Measurements from ENCODE around the gene TBATA. TPM values are rescaled to one million over a fixed set of nuclear protein-coding genes. Genes with fewer than 3 reads are reported as not detected.

Gene TBATA
- total RNA-seq, 2 experiments from 2014 or later = not detected

DNA sequence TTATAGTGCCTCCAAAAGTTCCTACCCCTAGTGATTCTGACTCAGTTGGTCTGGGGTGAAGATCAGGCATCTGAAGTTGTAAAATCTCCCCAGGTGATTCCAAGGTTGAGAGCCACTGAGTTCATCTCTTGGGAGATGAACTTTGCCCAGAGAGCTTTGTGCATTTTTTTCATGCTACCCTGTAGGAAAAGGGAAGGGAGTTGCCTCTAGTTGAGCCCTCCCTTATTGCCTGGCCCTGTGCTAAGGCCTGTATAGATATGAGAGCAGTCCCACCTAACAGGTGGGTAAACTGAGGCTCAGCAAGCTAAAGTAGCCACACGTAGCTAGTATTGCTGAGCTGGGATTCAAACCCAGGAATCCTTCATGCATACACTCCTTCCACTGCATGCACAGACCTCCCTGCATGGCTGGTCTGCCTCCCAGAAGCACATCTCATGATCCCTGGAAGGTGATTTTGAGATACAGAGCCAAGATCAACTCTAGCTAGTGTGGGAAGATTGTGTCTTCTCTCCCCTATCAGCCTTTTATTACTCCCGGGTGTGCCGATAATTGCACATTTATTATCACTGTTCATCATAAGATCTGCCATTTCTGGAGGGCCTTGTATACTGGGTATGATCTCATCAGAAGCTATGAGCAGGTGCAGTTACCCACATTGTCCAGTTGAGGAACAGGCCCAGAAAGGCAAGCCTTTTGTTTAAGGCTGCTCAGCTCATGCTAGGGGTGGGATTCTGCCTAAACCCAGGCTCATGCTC, 47.0 kb downstream of the TBATA start:
- H3K27ac Mint-ChIP-seq = no peak overlapping the region
- H3K27me3 Mint-ChIP-seq = no peaks in the 10 kb centered on the region
- no peaks in the 10 kb centered on the region for H3K9me3 Mint-ChIP-seq
- H3K4me3 Mint-ChIP-seq = no peak overlapping the region
- H3K4me1 Mint-ChIP-seq = peaks cover 6% of the 10 kb centered on the region
- no peaks in the 10 kb centered on the region for H3K36me3 Mint-ChIP-seq
- DNase-seq = no peak

GRCh38 chr10:70737250-70737649, 47.9 kb downstream of the TBATA start:
- Mint-ChIP-seq H3K27me3 (no peaks in the 10 kb centered on the region), H3K36me3 (no peaks in the 10 kb centered on the region), H3K9me3 (no peaks in the 10 kb centered on the region), H3K4me3 (no peak overlapping the region), H3K4me1 (no peaks in the 10 kb centered on the region), H3K27ac (no peak overlapping the region)
- no peak for DNase-seq

DNA sequence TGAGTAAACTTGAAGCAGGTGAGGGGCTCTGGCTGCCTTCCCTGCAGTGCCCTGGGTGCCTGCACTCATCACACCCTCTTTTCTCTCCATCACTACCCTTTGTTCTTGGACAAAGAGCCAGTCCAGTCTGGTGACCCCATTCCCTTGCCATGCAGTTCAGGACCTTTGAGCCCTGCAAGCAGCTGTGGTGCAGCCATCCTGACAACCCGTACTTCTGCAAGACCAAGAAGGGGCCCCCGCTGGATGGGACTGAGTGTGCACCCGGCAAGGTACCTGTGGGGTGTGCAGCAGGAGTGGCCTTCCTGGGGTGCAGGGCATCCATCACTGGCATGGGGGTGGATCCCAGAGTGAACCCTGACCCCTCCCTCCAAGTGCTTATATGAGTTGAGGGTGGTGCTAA, 48.7 kb downstream of the TBATA start:
- Mint-ChIP-seq H3K9me3 (no peaks in the 10 kb centered on the region), H3K4me1 (no peaks in the 10 kb centered on the region), H3K27me3 (no peaks in the 10 kb centered on the region), H3K4me3 (no peak overlapping the region), H3K36me3 (no peaks in the 10 kb centered on the region), H3K27ac (no peak overlapping the region)
- no peak for DNase-seq

GRCh38 chr10:70735161-70735560, 50.0 kb downstream of the TBATA start:
- DNase-seq = no peak
- H3K9me3 Mint-ChIP-seq = no peaks in the 10 kb centered on the region
- H3K27ac Mint-ChIP-seq = no peak overlapping the region
- no peaks in the 10 kb centered on the region for H3K4me1 Mint-ChIP-seq
- H3K27me3 Mint-ChIP-seq = no peaks in the 10 kb centered on the region
- H3K36me3 Mint-ChIP-seq = no peaks in the 10 kb centered on the region
- H3K4me3 Mint-ChIP-seq = no peak overlapping the region

DNA sequence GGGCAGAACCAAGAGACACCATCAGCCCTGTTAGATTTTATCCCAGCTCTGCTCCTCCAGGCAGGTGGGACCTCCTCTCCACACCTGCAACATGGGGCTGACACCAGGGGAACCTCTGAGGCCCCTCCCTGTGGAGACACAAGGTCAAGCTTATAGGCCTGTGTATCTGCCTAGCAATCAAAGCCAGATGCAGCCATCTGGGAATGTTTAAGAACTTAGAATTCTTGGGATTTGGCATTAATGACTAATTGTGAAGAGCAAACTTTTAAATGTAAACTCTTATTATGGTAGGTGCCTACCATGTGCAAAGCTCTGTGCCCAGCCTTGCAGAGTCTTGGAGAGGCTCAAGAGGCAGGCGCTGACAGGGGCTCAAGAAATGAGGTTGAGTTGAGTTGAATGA, 52.1 kb downstream of the TBATA start:
- Mint-ChIP-seq H3K4me1 (no peaks in the 10 kb centered on the region), H3K9me3 (no peaks in the 10 kb centered on the region), H3K4me3 (no peak overlapping the region), H3K27ac (no peak overlapping the region), H3K27me3 (no peaks in the 10 kb centered on the region), H3K36me3 (no peaks in the 10 kb centered on the region)
- DNase-seq = no peak

GRCh38 chr10:70732569-70732968, 52.6 kb downstream of the TBATA start:
- H3K4me3 Mint-ChIP-seq = no peak overlapping the region
- no peaks in the 10 kb centered on the region for H3K4me1 Mint-ChIP-seq
- H3K27me3 Mint-ChIP-seq = no peaks in the 10 kb centered on the region
- DNase-seq = no peak
- no peaks in the 10 kb centered on the region for H3K36me3 Mint-ChIP-seq
- no peaks in the 10 kb centered on the region for H3K9me3 Mint-ChIP-seq
- H3K27ac Mint-ChIP-seq = no peak overlapping the region

DNA sequence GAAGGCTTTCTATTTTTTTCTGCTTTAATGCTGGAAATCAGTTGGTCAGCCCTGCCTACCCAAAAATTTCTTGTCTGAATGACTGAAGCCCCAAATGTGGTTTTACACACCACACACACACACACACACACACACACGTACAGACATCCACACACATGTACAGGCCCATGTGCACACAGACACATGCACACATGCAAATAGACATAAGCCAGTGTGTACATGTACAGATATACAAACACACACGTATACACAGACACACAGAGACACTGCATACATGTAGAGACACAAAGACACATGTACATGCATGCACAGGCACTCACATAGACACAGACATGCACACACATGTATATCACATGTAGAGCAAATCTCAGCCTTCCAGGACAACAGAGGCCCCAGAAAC, 54.2 kb downstream of the TBATA start:
- no peak for DNase-seq
- no peaks in the 10 kb centered on the region for H3K27me3 Mint-ChIP-seq
- no peaks in the 10 kb centered on the region for H3K9me3 Mint-ChIP-seq
- H3K4me3 Mint-ChIP-seq = no peak overlapping the region
- no peaks in the 10 kb centered on the region for H3K36me3 Mint-ChIP-seq
- H3K4me1 Mint-ChIP-seq = no peaks in the 10 kb centered on the region
- no peak overlapping the region for H3K27ac Mint-ChIP-seq

DNA sequence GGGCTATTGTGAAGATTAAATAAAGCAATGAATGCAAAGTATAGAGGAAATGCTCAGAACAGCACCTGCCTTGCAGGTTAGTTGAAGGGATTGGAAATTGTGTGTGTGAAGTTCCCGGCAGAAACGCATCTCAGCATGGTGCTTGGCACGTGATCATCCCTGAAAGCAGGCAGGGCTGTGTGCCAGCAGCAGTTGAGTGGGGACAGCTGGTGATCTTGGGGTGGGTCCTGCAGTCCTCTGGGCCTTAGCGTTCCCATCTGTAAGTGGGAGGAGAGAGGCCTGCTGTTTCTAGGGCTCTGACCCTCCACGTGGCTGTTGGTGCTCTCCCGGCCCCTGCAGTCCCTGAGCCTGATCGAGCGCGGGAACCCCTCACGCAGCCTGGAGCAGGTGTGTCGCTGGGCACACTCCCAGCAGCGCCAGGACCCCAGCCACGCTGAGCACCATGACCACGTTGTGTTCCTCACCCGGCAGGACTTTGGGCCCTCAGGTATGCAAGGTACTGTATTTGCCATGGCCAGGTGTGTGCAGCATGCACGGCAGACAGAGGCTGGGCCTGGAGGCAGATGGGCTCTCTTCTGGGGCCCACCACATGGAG, 55.3 kb downstream of the TBATA start:
- DNase-seq = no peak
- Mint-ChIP-seq H3K9me3 (no peaks in the 10 kb centered on the region), H3K4me3 (no peak overlapping the region), H3K36me3 (no peaks in the 10 kb centered on the region), H3K27ac (no peak overlapping the region), H3K4me1 (no peaks in the 10 kb centered on the region), H3K27me3 (no peaks in the 10 kb centered on the region)

GRCh38 chr10:70728328-70728727, 56.8 kb downstream of the TBATA start:
- Mint-ChIP-seq H3K9me3 (no peaks in the 10 kb centered on the region), H3K27me3 (no peaks in the 10 kb centered on the region), H3K4me1 (no peaks in the 10 kb centered on the region), H3K4me3 (no peak overlapping the region), H3K27ac (no peak overlapping the region), H3K36me3 (no peaks in the 10 kb centered on the region)
- DNase-seq = no peak

DNA sequence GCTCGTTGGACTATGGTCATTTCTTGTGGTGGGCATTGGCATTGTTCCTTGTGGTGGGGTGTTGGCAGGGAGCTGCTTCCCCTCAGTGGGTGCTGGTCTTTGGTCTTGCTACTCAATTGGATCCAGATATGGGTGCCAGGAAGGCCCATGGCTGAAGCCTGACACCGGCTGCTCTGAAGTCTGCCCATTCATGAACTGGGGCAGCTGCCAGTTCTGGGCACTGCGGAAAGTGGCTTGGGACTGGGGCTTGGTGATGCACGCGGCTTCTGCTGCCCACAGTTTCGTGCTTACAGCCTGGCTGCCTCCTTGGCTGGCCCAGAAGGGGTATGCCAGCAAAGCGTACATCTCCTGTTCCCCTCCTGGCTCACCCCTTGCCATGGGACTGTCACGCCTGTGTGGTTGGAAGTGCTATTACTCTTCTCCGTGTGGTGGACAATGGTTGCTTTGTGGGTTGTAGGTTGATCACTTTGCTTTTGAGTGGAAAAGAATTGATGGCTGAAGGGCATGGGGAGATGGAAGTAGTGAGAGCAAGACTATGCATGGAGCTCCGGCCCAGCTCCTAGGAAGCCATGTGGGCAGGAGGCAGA, 58.2 kb downstream of the TBATA start:
- Mint-ChIP-seq H3K27me3 (no peaks in the 10 kb centered on the region), H3K4me3 (no peak overlapping the region), H3K9me3 (no peaks in the 10 kb centered on the region), H3K36me3 (no peaks in the 10 kb centered on the region), H3K4me1 (no peaks in the 10 kb centered on the region), H3K27ac (no peak overlapping the region)
- DNase-seq = no peak

GRCh38 chr10:70723771-70724170, 61.4 kb downstream of the TBATA start:
- no peak overlapping the region for H3K27ac Mint-ChIP-seq
- H3K9me3 Mint-ChIP-seq = no peaks in the 10 kb centered on the region
- H3K4me3 Mint-ChIP-seq = no peak overlapping the region
- H3K36me3 Mint-ChIP-seq = no peaks in the 10 kb centered on the region
- no peaks in the 10 kb centered on the region for H3K27me3 Mint-ChIP-seq
- DNase-seq = no peak
- no peaks in the 10 kb centered on the region for H3K4me1 Mint-ChIP-seq

GRCh38 chr10:70722820-70723424, 62.3 kb downstream of the TBATA start:
- no peaks in the 10 kb centered on the region for H3K36me3 Mint-ChIP-seq
- no peaks in the 10 kb centered on the region for H3K4me1 Mint-ChIP-seq
- H3K9me3 Mint-ChIP-seq = no peaks in the 10 kb centered on the region
- H3K27me3 Mint-ChIP-seq = no peaks in the 10 kb centered on the region
- H3K4me3 Mint-ChIP-seq = no peak overlapping the region
- no peak overlapping the region for H3K27ac Mint-ChIP-seq
- DNase-seq = no peak

Other genes with a start within 250 kb of the TBATA start
- gene PRF1, start 182.6 kb downstream of the TBATA start, total RNA-seq = 10 to 100 TPM; 44.7 to 46.9 TPM
- under 1 TPM; 0.06 to 0.10 TPM for gene ADAMTS14, start 112.9 kb downstream of the TBATA start, total RNA-seq
- gene SGPL1, start 30.6 kb upstream of the TBATA start, total RNA-seq = 10 to 100 TPM; 17.3 to 19.5 TPM
- 10 to 100 TPM; 36.1 to 37.3 TPM for gene PCBD1, start 103.2 kb upstream of the TBATA start, total RNA-seq

Data from activated naive CD8-positive, alpha-beta T cell treated with anti-CD3 and anti-CD28 coated beads for 36 hours (primary cell).